Stomach (tissue), 4 donors: ENCODE data around the gene ESYT2.

Experiments used
- POLR2A ChIP-seq, 4 donors: fragments of 450-650 bp; IDR thresholded peaks; one replicate each; pipeline ENCODE4 v1.6.1; 2016; ENCODE audit warnings: antibody characterized with exemption in 4 of 4, control low read depth in 2 of 4, mild to moderate bottlenecking in 1 of 4, moderate library complexity in 1 of 4
- TF ChIP-seq, protein P1 (sequence below), 7 experiments: fragments of 450-650 bp in 4 of 7; fragments of 200-600 bp in 3 of 7; sonication (generic) in 3 of 7; IDR thresholded peaks; one replicate each; pipeline ENCODE4 v1.5.1; 2016 to 2019; ENCODE audit warnings: antibody characterized with exemption in 7 of 7, control low read depth in 2 of 7, mild to moderate bottlenecking in 1 of 7

- TF ChIP-seq POLR2A (IDR thresholded peaks at IDR 0.05): no peak
- TF ChIP-seq, protein P1, sequence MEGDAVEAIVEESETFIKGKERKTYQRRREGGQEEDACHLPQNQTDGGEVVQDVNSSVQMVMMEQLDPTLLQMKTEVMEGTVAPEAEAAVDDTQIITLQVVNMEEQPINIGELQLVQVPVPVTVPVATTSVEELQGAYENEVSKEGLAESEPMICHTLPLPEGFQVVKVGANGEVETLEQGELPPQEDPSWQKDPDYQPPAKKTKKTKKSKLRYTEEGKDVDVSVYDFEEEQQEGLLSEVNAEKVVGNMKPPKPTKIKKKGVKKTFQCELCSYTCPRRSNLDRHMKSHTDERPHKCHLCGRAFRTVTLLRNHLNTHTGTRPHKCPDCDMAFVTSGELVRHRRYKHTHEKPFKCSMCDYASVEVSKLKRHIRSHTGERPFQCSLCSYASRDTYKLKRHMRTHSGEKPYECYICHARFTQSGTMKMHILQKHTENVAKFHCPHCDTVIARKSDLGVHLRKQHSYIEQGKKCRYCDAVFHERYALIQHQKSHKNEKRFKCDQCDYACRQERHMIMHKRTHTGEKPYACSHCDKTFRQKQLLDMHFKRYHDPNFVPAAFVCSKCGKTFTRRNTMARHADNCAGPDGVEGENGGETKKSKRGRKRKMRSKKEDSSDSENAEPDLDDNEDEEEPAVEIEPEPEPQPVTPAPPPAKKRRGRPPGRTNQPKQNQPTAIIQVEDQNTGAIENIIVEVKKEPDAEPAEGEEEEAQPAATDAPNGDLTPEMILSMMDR (IDR thresholded peaks at IDR 0.05): no peak
These were observed 103.9 kb downstream of the ESYT2 start for GRCh38 chr7:158725506-158725800.
